GM19455 (cell line): ENCODE results near the gene FOXP1.
"Not testable (repeated sequence)": the region's sequence is repeated elsewhere in the genome, so short reads cannot be mapped to it uniquely, and the experiment has no call there.

Experiments
- ATAC-seq: cut with Tn5 transposase; IDR thresholded peaks from one replicate; pipeline ENCODE4 v1.9.1; 2021; ENCODE audit not compliant: unreplicated experiment

Gene FOXP1

GRCh38 chr3:71002298-71002697 lies 581.2 kb downstream of the FOXP1 start:
- ATAC-seq = no peak

DNA sequence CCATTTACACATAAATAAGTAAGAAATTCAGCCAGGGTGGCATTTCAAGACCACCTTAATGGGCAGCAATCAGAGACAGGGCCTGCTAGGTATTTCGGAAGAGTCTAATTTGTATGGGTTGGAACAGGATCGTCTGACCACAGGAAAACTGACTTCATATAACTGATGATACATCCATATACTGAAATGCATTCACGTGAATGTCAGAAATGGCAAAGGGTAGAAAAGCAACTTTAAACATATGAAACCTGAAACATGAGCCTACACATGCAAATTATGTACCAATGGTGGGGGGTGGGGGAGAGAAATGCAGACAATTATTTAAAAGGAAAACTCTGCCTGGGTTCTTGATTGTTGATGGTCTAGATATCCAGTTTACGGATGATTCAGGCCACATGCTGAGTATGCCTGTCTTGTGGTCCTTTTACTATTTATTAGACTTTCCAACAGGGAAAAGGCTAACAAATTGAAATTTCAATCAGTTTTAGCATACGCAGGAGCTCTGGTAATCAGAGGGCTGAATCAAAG lies 582.2 kb downstream of the FOXP1 start:
- no peak for ATAC-seq

DNA sequence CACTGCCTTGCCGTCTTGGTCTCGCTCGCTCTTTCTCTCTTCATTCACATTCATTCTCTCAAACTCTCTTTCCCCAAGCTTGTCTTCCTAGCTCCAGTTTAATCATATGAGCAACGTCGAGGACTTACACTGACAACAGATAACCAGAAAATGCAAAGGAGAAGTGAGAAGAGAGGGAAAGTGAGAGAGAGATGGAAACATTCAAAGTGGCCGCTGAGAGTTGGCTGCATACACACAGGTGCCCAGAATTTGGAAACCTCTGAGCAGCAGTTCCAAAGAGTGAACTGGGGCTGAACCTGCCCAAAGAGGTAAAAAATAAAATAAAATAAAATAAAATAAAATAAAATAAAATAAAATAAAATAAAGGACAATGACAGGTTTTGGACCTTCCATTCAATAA lies 583.0 kb downstream of the FOXP1 start:
- ATAC-seq = no peak

- no peak for ATAC-seq
These were observed 583.8 kb downstream of the FOXP1 start for GRCh38 chr3:70999730-71000129.

GRCh38 chr3:70996082-70996481 lies 587.4 kb downstream of the FOXP1 start:
- no peak for ATAC-seq

DNA sequence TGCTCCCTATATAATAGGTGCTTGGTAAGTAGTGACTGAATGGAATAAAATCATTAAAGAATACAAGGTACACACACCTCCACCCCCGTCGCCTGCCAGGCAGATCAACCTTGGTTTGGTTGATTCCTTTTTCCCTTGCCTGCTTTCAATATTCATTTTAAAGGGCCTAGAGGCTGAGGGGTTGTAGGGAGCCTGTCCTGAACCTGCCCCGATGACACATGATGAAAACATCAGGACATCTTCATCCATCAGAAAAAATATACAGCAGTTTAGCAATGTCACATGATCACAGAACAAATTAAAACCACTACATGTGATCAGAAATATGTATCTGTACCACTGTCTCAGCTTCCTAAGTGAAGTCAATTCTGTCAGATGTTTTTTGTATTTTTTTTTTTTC lies 588.9 kb downstream of the FOXP1 start:
- no peak for ATAC-seq

DNA sequence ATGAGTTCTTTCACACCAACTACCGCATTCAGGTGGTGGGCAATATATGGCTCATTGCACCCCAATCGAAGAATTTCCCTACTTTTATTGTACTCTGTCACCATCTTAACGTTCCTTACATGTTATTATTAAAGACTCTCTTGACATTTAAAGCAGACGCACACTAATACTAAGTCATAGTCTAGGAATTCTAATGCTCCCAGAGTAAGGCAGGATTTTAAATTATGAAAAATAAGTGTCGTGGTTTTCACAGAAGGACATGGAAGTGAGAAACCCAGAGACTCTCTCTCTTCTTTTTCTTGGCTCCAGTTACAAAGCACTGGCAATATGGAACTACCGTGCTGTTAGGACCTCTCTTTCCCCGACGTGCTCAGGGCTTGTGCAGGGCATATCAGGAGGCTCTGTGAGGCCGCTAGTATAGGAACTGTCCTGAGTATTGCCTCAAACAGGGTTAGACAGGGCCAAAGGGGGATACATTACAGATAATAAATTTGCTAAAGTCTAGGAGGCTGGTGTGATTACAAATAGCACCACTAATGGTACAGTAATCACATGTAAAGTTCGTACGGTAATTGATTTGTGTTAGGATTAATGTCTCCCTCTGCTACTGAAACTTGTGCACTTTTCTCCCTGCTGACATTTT lies 590.8 kb downstream of the FOXP1 start:
- ATAC-seq = no peak

- no peak for ATAC-seq
These were observed 591.4 kb downstream of the FOXP1 start for GRCh38 chr3:70992131-70992530.

DNA sequence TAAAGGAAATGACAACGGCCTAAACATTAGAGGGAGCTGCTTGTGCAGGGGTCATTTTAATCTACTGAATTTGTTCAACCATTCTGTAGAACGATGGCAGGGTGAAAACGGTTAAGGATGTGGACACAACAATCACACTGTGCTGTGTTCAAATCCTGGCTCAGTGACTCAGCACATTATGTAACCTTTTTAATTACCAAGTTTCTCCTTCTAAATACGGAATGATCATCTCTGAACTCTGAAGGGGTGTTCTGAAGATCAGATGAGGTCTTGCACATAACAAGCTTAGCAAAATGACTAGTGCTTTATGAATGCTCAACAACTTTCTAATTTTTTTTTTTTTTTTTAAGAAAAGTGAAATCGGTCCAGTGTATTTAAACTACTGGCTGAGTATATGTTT lies 592.8 kb downstream of the FOXP1 start:
- no peak for ATAC-seq

DNA sequence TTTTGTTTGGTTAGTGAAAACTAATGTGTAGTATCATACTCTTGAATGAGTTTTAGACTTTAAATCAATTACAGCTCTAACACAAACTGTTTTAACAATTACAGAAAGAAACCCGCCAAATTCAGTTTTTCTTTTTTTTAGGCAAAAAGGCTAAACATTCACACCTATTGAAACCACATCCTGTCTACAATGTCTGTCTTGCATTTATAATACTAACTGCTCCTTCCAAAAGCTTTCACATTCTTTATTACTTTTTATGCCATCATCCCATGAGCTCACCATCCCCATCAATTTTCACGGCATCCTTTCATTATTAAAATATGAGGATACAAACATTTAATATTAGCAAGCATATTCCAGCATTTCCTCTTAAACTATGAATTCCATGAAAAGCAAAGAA lies 593.3 kb downstream of the FOXP1 start:
- no peak for ATAC-seq

- no peak for ATAC-seq
These were observed 594.4 kb downstream of the FOXP1 start for GRCh38 chr3:70989174-70989573.

DNA sequence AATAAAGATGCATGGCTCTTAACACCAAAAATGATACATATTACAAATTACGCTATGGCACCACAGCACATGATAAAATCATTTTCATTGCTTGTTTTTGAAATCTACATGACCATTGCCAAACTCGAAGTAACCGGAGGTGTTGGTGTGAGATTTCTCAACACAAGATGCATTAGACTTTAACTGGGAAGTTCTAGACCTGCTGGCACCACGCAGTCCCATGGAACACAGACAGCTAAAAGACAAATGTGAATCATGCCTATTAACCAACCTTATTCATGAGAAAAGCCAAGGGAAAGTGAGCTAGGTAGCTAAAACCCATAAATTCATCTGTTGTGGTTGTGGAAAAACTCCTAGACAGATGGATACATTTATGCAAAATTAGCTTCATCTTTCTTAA lies 595.4 kb downstream of the FOXP1 start:
- ATAC-seq = no peak

DNA sequence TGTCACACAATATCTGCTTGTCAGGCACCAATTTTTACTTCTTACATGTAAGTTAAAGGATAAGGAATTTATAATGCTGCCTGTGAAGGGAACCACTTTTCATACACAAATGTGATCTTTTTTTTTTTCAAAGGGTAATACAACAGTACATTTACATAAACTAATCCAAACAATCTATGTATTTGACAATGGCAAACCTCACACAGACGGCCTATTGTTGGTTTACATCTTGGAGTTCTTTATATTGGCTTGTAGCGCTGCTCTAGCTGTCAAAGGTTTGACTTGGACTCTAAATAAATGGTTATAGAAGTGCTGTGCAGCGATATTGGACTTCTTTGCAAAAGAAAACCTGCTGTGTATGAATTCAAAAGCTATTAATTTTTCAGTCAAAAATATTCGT lies 598.0 kb downstream of the FOXP1 start:
- no peak for ATAC-seq

DNA sequence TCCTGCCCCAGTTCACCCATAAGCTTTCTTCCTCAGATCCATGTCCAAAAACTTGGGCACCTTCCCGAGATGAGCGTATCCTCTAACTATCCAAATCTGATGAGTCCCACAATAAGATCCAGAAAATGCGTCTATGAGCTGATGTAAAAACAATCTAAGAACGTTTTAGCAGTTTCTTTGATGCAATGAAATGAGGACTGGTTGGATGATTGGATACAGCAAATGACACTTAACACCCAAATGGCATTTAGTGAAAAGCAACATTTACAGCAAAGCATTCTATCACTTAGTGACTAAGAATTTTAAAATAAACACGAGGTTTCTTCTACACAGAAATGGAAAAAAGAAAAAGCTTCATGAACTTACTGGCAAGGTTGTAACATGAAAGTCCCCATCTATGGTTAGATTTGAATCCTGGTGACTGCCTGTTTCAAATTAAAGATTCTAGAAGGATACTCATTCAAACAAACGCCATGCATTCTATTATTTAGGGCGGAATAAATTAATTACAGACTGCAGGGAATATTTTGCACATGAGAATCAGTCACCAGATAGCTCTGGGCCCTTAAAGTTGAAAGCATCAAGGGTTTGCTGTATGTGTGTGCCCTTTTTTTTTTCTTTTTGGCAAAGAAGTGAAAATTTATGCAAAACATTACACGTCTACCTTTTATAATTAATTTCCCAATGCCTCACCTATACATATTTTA lies 598.6 kb downstream of the FOXP1 start:
- ATAC-seq = no peak

DNA sequence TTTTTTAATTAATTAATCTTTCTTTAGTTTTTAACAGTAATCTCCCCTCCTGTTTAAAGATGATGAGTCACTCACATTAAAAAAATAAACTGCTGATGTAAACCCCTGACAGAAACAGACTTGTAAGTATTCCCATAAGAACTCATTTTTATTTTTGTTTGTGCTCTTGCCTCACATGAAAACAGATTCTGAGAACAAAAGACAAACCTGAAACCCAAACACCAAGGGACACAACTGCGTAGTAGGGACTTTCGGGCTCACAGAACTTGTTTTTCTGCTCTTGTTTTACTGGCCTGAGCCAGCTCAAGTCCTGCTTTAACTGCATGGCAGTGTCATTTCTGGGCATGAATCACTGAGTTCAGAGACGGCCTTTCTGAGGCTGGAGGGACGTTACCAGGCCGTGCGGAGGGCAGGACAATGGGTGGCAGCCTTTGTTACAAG lies 600.8 kb downstream of the FOXP1 start:
- ATAC-seq = no peak

- ATAC-seq = no peak
These were observed 601.2 kb downstream of the FOXP1 start for GRCh38 chr3:70982284-70982683.

GRCh38 chr3:70981231-70981880 lies 602.2 kb downstream of the FOXP1 start:
- no peak for ATAC-seq

DNA sequence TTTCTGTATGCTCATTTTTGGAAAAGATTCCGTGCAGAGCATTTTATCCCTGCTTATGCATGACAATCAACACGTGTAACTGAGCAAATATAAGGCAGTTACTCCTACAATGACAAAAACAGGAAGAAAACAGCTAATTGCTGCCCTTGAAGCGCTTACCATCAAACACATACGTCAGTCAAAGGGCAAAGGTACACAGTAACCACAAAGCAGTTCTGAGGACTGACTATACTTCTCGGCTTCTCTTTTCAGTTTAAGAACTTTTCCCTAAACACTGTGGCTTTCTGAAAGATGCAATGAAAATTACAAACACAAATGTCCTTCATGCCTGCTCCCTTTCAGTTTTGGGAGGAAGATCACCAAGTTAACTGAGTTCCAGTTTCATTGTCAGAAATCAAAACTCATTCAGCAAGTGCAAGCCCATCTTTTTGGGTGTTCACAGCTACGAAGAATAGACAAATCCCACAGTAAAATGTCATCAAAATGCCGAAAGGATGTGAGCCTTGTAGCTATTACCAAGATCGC lies 602.8 kb downstream of the FOXP1 start:
- no peak for ATAC-seq

GRCh38 chr3:70979983-70980645 lies 603.4 kb downstream of the FOXP1 start:
- no peak for ATAC-seq

GRCh38 chr3:70977712-70978111 lies 605.8 kb downstream of the FOXP1 start:
- ATAC-seq = no peak

DNA sequence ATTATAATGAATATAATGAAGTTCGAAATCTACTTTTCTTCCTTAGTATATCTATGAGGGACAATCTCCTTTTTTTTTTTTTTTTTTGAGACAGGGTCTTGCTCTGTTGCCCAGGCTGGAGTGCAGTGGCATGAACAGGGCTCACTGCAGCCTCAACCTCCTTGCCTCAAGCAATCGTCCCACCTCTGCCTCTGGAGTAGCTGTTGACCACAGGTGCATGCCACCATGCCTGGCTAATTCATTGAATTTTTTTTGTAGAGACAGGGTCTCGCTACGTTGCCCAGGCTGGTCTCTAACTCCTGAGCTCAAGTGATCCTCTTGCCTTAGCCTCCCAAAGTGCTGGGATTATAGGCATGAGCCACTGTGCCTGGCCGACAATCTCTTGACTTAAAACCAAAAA lies 607.5 kb downstream of the FOXP1 start:
- ATAC-seq = not testable (repeated sequence)
